GM12878 (cell line): ENCODE results near the gene TAS1R2.

Experiments
- BRCA1 ChIP-seq: IDR thresholded peaks from 2 replicates; pipeline ENCODE4 v1.6.1; 2011; ENCODE audit warnings: low read depth, low read length, improper control_type of control experiment
- CREM ChIP-seq: IDR thresholded peaks from 2 replicates; pipeline ENCODE4 v1.6.1; 2014; ENCODE audit warnings: antibody characterized with exemption, low read depth
- EP300 ChIP-seq, 2 experiments: fragments of 150-350 bp in 1 of 2; IDR thresholded peaks; 2 replicates each; pipeline ENCODE4 v1.6.1; 2011 to 2012; ENCODE audit warnings: low read depth in 2 of 2, low read length in 2 of 2, borderline replicate concordance in 1 of 2, improper control_type of control experiment in 1 of 2, inconsistent platforms in 1 of 2; ENCODE audit not compliant: control insufficient read depth in 1 of 2
- EZH2 ChIP-seq: IDR thresholded peaks from 2 replicates; pipeline ENCODE4 v1.6.1; 2012; ENCODE audit warnings: low read depth, mild to moderate bottlenecking, control low read depth, inconsistent platforms, low read length, borderline replicate concordance; ENCODE audit not compliant: control insufficient read depth
- MEF2A ChIP-seq: IDR thresholded peaks from 2 replicates; pipeline ENCODE4 v1.6.1; 2011; ENCODE audit warnings: low read depth, mild to moderate bottlenecking, low read length, moderate library complexity; ENCODE audit not compliant: insufficient read depth
- POLR2A ChIP-seq: IDR thresholded peaks from 2 replicates; pipeline ENCODE4 v1.6.1; 2011; ENCODE audit warnings: low read depth, mild to moderate bottlenecking, low read length
- POLR2AphosphoS5 ChIP-seq: IDR thresholded peaks from 2 replicates; pipeline ENCODE4 v1.6.1; 2011; ENCODE audit warnings: mild to moderate bottlenecking, low read length, inconsistent platforms
- SIX5 ChIP-seq: IDR thresholded peaks from 2 replicates; pipeline ENCODE4 v1.6.1; 2011; ENCODE audit warnings: mild to moderate bottlenecking, low read depth, low read length, moderate library complexity; ENCODE audit not compliant: severe bottlenecking
- SUZ12 ChIP-seq: fragments of 200-600 bp; sonication (generic); IDR thresholded peaks from one replicate; pipeline ENCODE4 v1.6.1; 2018; ENCODE audit warnings: antibody characterized with exemption, mild to moderate bottlenecking; ENCODE audit not compliant: unreplicated experiment
- TBL1XR1 ChIP-seq: IDR thresholded peaks from 2 replicates; pipeline ENCODE4 v1.6.1; 2012; ENCODE audit warnings: low read depth, low read length, improper control_type of control experiment
- ZNF24 ChIP-seq: fragments of 450-650 bp; IDR thresholded peaks from 2 replicates; pipeline ENCODE4 v1.6.1; 2017; ENCODE audit warnings: antibody characterized with exemption, mild to moderate bottlenecking
- TF ChIP-seq, protein P1 (sequence below), 3 experiments: IDR thresholded peaks in 2 of 3; conservative IDR thresholded peaks in 1 of 3; 2 replicates each; pipeline ENCODE4 v1.5.1; 2011; ENCODE audit warnings: low read depth in 3 of 3, low read length in 3 of 3, mild to moderate bottlenecking in 3 of 3, control low read depth in 2 of 3, moderate library complexity in 2 of 3, inconsistent platforms in 1 of 3, mixed read lengths in 1 of 3; ENCODE audit not compliant: control insufficient read depth in 2 of 3, insufficient read depth in 1 of 3; ENCODE audit errors: extremely low read depth in 1 of 3

DNA sequence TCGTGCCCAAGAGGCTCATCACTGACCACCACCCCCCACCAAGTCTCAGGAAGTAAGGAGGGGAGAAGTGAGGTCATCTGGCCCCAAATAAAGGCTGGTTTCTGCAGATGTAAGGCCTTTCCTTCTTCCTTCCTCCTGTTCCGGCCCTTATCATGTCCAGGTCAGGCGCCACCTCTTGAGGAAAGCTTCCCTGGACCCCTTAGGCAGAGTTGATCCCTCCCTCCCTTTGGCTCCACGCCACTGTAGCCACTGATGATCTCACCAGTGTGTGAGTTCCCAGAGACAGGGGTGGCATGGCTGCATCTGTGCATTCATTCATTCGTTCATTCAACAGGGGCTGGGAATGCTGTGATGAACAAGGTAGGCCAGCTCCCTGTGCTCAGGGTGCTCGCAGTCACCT, 59.2 kb downstream of the TAS1R2 start:
- TF ChIP-seq POLR2AphosphoS5 = no peak
- no peak for TF ChIP-seq POLR2A
- TF ChIP-seq SUZ12 = no peak
- no peak for TF ChIP-seq SIX5
- no peak for TF ChIP-seq EZH2
- TF ChIP-seq, protein P1, sequence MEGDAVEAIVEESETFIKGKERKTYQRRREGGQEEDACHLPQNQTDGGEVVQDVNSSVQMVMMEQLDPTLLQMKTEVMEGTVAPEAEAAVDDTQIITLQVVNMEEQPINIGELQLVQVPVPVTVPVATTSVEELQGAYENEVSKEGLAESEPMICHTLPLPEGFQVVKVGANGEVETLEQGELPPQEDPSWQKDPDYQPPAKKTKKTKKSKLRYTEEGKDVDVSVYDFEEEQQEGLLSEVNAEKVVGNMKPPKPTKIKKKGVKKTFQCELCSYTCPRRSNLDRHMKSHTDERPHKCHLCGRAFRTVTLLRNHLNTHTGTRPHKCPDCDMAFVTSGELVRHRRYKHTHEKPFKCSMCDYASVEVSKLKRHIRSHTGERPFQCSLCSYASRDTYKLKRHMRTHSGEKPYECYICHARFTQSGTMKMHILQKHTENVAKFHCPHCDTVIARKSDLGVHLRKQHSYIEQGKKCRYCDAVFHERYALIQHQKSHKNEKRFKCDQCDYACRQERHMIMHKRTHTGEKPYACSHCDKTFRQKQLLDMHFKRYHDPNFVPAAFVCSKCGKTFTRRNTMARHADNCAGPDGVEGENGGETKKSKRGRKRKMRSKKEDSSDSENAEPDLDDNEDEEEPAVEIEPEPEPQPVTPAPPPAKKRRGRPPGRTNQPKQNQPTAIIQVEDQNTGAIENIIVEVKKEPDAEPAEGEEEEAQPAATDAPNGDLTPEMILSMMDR (IDR thresholded peaks at IDR 0.05 in 2 of 3, conservative IDR thresholded peaks at IDR 0.05 in 1 of 3; ENCODE audit: control insufficient read depth in 2 of 3, extremely low read depth in 1 of 3, insufficient read depth in 1 of 3, low read depth in 3 of 3, low read length in 3 of 3) = no peak
- no peak for TF ChIP-seq TBL1XR1
- TF ChIP-seq BRCA1 = no peak
- TF ChIP-seq EP300 (IDR thresholded peaks at IDR 0.05; ENCODE audit: borderline replicate concordance in 1 of 2, control insufficient read depth in 1 of 2, low read depth in 2 of 2, low read length in 2 of 2) = no peak
- no peak for TF ChIP-seq CREM
- TF ChIP-seq ZNF24 = no peak
- no peak for TF ChIP-seq MEF2A
